ENCODE data around the gene BCO1.

Gene BCO1

GRCh38 chr16:81232740-81233367, 5.6 kb upstream of the BCO1 start:
- H3K4me3 ChIP-seq (ENCODE audit: extremely low read depth, insufficient read depth, low read length, poor library complexity, severe bottlenecking): no peak overlapping the region
- no peaks in the 10 kb centered on the region for H3K4me1 ChIP-seq (ENCODE audit: control insufficient read depth, insufficient read depth, low read length, poor library complexity, severe bottlenecking)
- H3K27ac ChIP-seq (ENCODE audit: low read depth, low read length, severe bottlenecking): no peak overlapping the region
- WGBS, 2 experiments (ENCODE audit: insufficient coverage in 2 of 2): 92 to 95% methylated on average over 5 to 6 of the region's 8 CpGs
- H3K36me3 ChIP-seq (ENCODE audit: control insufficient read depth, insufficient read depth, low read length): no peaks in the 10 kb centered on the region
- H3K9me3 ChIP-seq (ENCODE audit: control insufficient read depth, low read length): no peaks in the 10 kb centered on the region

GRCh38 chr16:81237282-81237681, 1.2 kb upstream of the BCO1 start:
- Histone ChIP-seq H3K4me1 (ENCODE audit: control insufficient read depth, insufficient read depth, low read length, poor library complexity, severe bottlenecking) (no peaks in the 10 kb centered on the region), H3K27ac (ENCODE audit: low read depth, low read length, severe bottlenecking) (no peak overlapping the region), H3K36me3 (ENCODE audit: control insufficient read depth, insufficient read depth, low read length) (no peaks in the 10 kb centered on the region), H3K9me3 (ENCODE audit: control insufficient read depth, low read length) (no peaks in the 10 kb centered on the region), H3K4me3 (ENCODE audit: extremely low read depth, insufficient read depth, low read length, poor library complexity, severe bottlenecking) (no peak overlapping the region)
- 96 to 97% methylated on average over 8 of the region's 8 CpGs for WGBS, 2 experiments (ENCODE audit: insufficient coverage in 2 of 2)

GRCh38 chr16:81237942-81238295, 570 bp upstream of the BCO1 start:
- Histone ChIP-seq H3K36me3 (ENCODE audit: control insufficient read depth, insufficient read depth, low read length) (no peaks in the 10 kb centered on the region), H3K4me1 (ENCODE audit: control insufficient read depth, insufficient read depth, low read length, poor library complexity, severe bottlenecking) (no peaks in the 10 kb centered on the region), H3K4me3 (ENCODE audit: extremely low read depth, insufficient read depth, low read length, poor library complexity, severe bottlenecking) (no peak overlapping the region), H3K27ac (ENCODE audit: low read depth, low read length, severe bottlenecking) (no peak overlapping the region), H3K9me3 (ENCODE audit: control insufficient read depth, low read length) (no peaks in the 10 kb centered on the region)
- 76 to 87% methylated on average over 6 of the region's 10 CpGs for WGBS, 2 experiments (ENCODE audit: insufficient coverage in 2 of 2)

- Histone ChIP-seq H3K4me3 (ENCODE audit: extremely low read depth, insufficient read depth, low read length, poor library complexity, severe bottlenecking) (no peak overlapping the region), H3K36me3 (ENCODE audit: control insufficient read depth, insufficient read depth, low read length) (no peaks in the 10 kb centered on the region), H3K4me1 (ENCODE audit: control insufficient read depth, insufficient read depth, low read length, poor library complexity, severe bottlenecking) (no peaks in the 10 kb centered on the region), H3K9me3 (ENCODE audit: control insufficient read depth, low read length) (no peaks in the 10 kb centered on the region), H3K27ac (ENCODE audit: low read depth, low read length, severe bottlenecking) (no peak overlapping the region)
- WGBS, 2 experiments (ENCODE audit: insufficient coverage in 2 of 2): 81% methylated on average over 7 to 9 of the region's 9 CpGs
Observed at GRCh38 chr16:81239367-81240121, 1.1 kb downstream of the BCO1 start.

GRCh38 chr16:81241706-81242105, 3.2 kb downstream of the BCO1 start:
- H3K4me3 ChIP-seq (ENCODE audit: extremely low read depth, insufficient read depth, low read length, poor library complexity, severe bottlenecking): no peak overlapping the region
- H3K4me1 ChIP-seq (ENCODE audit: control insufficient read depth, insufficient read depth, low read length, poor library complexity, severe bottlenecking): no peaks in the 10 kb centered on the region
- whole genome bisulfite sequencing, 2 experiments (ENCODE audit: insufficient coverage in 2 of 2): 82 to 98% methylated on average over 4 to 5 of the region's 5 CpGs
- no peak overlapping the region for H3K27ac ChIP-seq (ENCODE audit: low read depth, low read length, severe bottlenecking)
- H3K9me3 ChIP-seq (ENCODE audit: control insufficient read depth, low read length): no peaks in the 10 kb centered on the region
- H3K36me3 ChIP-seq (ENCODE audit: control insufficient read depth, insufficient read depth, low read length): no peaks in the 10 kb centered on the region

GRCh38 chr16:81242977-81243618, 4.6 kb downstream of the BCO1 start:
- Histone ChIP-seq H3K36me3 (ENCODE audit: control insufficient read depth, insufficient read depth, low read length) (no peaks in the 10 kb centered on the region), H3K9me3 (ENCODE audit: control insufficient read depth, low read length) (no peaks in the 10 kb centered on the region), H3K4me3 (ENCODE audit: extremely low read depth, insufficient read depth, low read length, poor library complexity, severe bottlenecking) (no peak overlapping the region), H3K4me1 (ENCODE audit: control insufficient read depth, insufficient read depth, low read length, poor library complexity, severe bottlenecking) (no peaks in the 10 kb centered on the region), H3K27ac (ENCODE audit: low read depth, low read length, severe bottlenecking) (no peak overlapping the region)
- 91 to 94% methylated on average over 6 of the region's 8 CpGs for WGBS, 2 experiments (ENCODE audit: insufficient coverage in 2 of 2)

GRCh38 chr16:81243942-81244341, 5.5 kb downstream of the BCO1 start:
- H3K9me3 ChIP-seq (ENCODE audit: control insufficient read depth, low read length): no peaks in the 10 kb centered on the region
- H3K4me3 ChIP-seq (ENCODE audit: extremely low read depth, insufficient read depth, low read length, poor library complexity, severe bottlenecking): no peak overlapping the region
- 66 to 79% methylated on average over 8 of the region's 9 CpGs for WGBS, 2 experiments (ENCODE audit: insufficient coverage in 2 of 2)
- no peak overlapping the region for H3K27ac ChIP-seq (ENCODE audit: low read depth, low read length, severe bottlenecking)
- H3K36me3 ChIP-seq (ENCODE audit: control insufficient read depth, insufficient read depth, low read length): no peaks in the 10 kb centered on the region
- no peaks in the 10 kb centered on the region for H3K4me1 ChIP-seq (ENCODE audit: control insufficient read depth, insufficient read depth, low read length, poor library complexity, severe bottlenecking)

- H3K4me3 ChIP-seq (ENCODE audit: extremely low read depth, insufficient read depth, low read length, poor library complexity, severe bottlenecking): no peak overlapping the region
- no peaks in the 10 kb centered on the region for H3K9me3 ChIP-seq (ENCODE audit: control insufficient read depth, low read length)
- WGBS, 2 experiments (ENCODE audit: insufficient coverage in 2 of 2): 20% methylated on average over 2 of the region's 2 CpGs; no CpG with 5 or more reads in 1 of the 2 experiments
- H3K27ac ChIP-seq (ENCODE audit: low read depth, low read length, severe bottlenecking): peak overlapping the region; percentile 80
- H3K4me1 ChIP-seq (ENCODE audit: control insufficient read depth, insufficient read depth, low read length, poor library complexity, severe bottlenecking): peaks cover 4% of the 10 kb centered on the region
- no peaks in the 10 kb centered on the region for H3K36me3 ChIP-seq (ENCODE audit: control insufficient read depth, insufficient read depth, low read length)
Observed at GRCh38 chr16:81251871-81252270, 13.4 kb downstream of the BCO1 start.

- Histone ChIP-seq H3K27ac (ENCODE audit: low read depth, low read length, severe bottlenecking) (no peak overlapping the region), H3K9me3 (ENCODE audit: control insufficient read depth, low read length) (no peaks in the 10 kb centered on the region), H3K4me1 (ENCODE audit: control insufficient read depth, insufficient read depth, low read length, poor library complexity, severe bottlenecking) (peaks cover 4% of the 10 kb centered on the region), H3K36me3 (ENCODE audit: control insufficient read depth, insufficient read depth, low read length) (no peaks in the 10 kb centered on the region), H3K4me3 (ENCODE audit: extremely low read depth, insufficient read depth, low read length, poor library complexity, severe bottlenecking) (no peak overlapping the region)
- WGBS, 2 experiments (ENCODE audit: insufficient coverage in 2 of 2): 98 to 99% methylated on average over 4 to 5 of the region's 5 CpGs
Observed at GRCh38 chr16:81253141-81253540, 14.7 kb downstream of the BCO1 start.

- H3K27ac ChIP-seq (ENCODE audit: low read depth, low read length, severe bottlenecking): no peak overlapping the region
- H3K9me3 ChIP-seq (ENCODE audit: control insufficient read depth, low read length): no peaks in the 10 kb centered on the region
- no peaks in the 10 kb centered on the region for H3K36me3 ChIP-seq (ENCODE audit: control insufficient read depth, insufficient read depth, low read length)
- WGBS, 2 experiments (ENCODE audit: insufficient coverage in 2 of 2): 84 to 96% methylated on average over 3 to 5 of the region's 5 CpGs
- no peak overlapping the region for H3K4me3 ChIP-seq (ENCODE audit: extremely low read depth, insufficient read depth, low read length, poor library complexity, severe bottlenecking)
- peaks cover 4% of the 10 kb centered on the region for H3K4me1 ChIP-seq (ENCODE audit: control insufficient read depth, insufficient read depth, low read length, poor library complexity, severe bottlenecking)
Observed at GRCh38 chr16:81254922-81255526, 16.5 kb downstream of the BCO1 start.

All from mesodermal cell (in vitro differentiated cells).